ENCODE data around the gene NUP88.

NUP88 gene

GRCh38 chr17:5419959-5420653 lies 644 bp upstream of the NUP88 start, which contains the start of gene RPAIN:
Gene RPAIN, plus strand, starts transcription at chr17:5420182. Its CDS starts 29 bp downstream, at chr17:5420211.
- no peak within 1 kb of the TSS for H4K8ac ChIP-seq (ENCODE audit: low read depth, low read length)
- WGBS (ENCODE audit: extremely low coverage, insufficient coverage, low lambda C conversion rate) = no CpG with 5 or more reads among the region's 41 CpGs

GRCh38 chr17:5418858-5419355 lies 555 bp downstream of the NUP88 start:
- Histone ChIP-seq H2BK120ac (ENCODE audit: low read depth, low read length) (no peak overlapping the region), H3K23ac (ENCODE audit: low read length) (no peak overlapping the region), H2BK15ac (replicated peaks; ENCODE audit: low read depth) (no peak overlapping the region), H2BK5ac (ENCODE audit: low read length) (no peak overlapping the region), H3K79me1 (ENCODE audit: low read length) (peaks cover 6% of the 10 kb centered on the region), H3K4me1 (ENCODE audit: control insufficient read depth, low read depth, low read length) (no peaks in the 10 kb centered on the region), H3K36me3 (ENCODE audit: control insufficient read depth, insufficient read depth, low read length) (peaks cover 2% of the 10 kb centered on the region), H3K79me2 (ENCODE audit: control insufficient read depth, insufficient read depth, low read length) (peaks cover 44% of the 10 kb centered on the region), H2AK5ac (ENCODE audit: low read length) (no peak overlapping the region), H3K27me3 (ENCODE audit: insufficient read depth, low read length, poor library complexity) (no peaks in the 10 kb centered on the region), H3K18ac (ENCODE audit: low read length) (no peak overlapping the region), H3K56ac (ENCODE audit: low read length) (peak overlapping the region; percentile 99), H3K4ac (ENCODE audit: low read depth, low read length) (peak overlapping the region; percentile 78), H4K8ac (ENCODE audit: low read depth, low read length) (no peak overlapping the region), H3K27ac (ENCODE audit: low read depth, low read length) (peak overlapping the region; percentile 45), H3K4me3 (ENCODE audit: low read length) (peak overlapping the region; percentile 96), H3K4me2 (ENCODE audit: low read length) (peak overlapping the region; percentile 81), H4K5ac (ENCODE audit: low read length) (no peak overlapping the region), H3K9ac (ENCODE audit: low read length) (peak overlapping the region; percentile 95)
- WGBS (ENCODE audit: extremely low coverage, insufficient coverage, low lambda C conversion rate) = no CpG with 5 or more reads among the region's 26 CpGs
- DNase-seq = peak; percentile 54

More at GRCh38 chr17:5419959-5420653, 644 bp upstream of the NUP88 start, which contains the start of gene RPAIN:
- H3K27ac ChIP-seq (ENCODE audit: low read depth, low read length) = peak within 1 kb of the TSS; percentile 45
- H2BK120ac ChIP-seq (ENCODE audit: low read depth, low read length) = no peak within 1 kb of the TSS
- peak; percentile 95 for DNase-seq
- H3K23ac ChIP-seq (ENCODE audit: low read length) = peak within 1 kb of the TSS; percentile 91
- no peak within 1 kb of the TSS for H2AK5ac ChIP-seq (ENCODE audit: low read length)
- peak within 1 kb of the TSS; percentile 69 for H2BK5ac ChIP-seq (ENCODE audit: low read length)
- H3K9ac ChIP-seq (ENCODE audit: low read length) = peak within 1 kb of the TSS; percentile 95
- peak within 1 kb of the TSS; percentile 78 for H3K4ac ChIP-seq (ENCODE audit: low read depth, low read length)
- H3K36me3 ChIP-seq (ENCODE audit: control insufficient read depth, insufficient read depth, low read length) = peaks cover 2% of the 10 kb centered on the region
- no peaks in the 10 kb centered on the region for H3K4me1 ChIP-seq (ENCODE audit: control insufficient read depth, low read depth, low read length)
- peak within 1 kb of the TSS; percentile 96 for H3K4me3 ChIP-seq (ENCODE audit: low read length)
- no peaks in the 10 kb centered on the region for H3K27me3 ChIP-seq (ENCODE audit: insufficient read depth, low read length, poor library complexity)
- H2BK15ac ChIP-seq (replicated peaks; ENCODE audit: low read depth) = no peak within 1 kb of the TSS
- no peak within 1 kb of the TSS for H3K18ac ChIP-seq (ENCODE audit: low read length)
- H3K56ac ChIP-seq (ENCODE audit: low read length) = peak within 1 kb of the TSS; percentile 99
- H3K4me2 ChIP-seq (ENCODE audit: low read length) = peak within 1 kb of the TSS; percentile 97
- H3K79me1 ChIP-seq (ENCODE audit: low read length) = peaks cover 6% of the 10 kb centered on the region
- H4K5ac ChIP-seq (ENCODE audit: low read length) = no peak within 1 kb of the TSS
- peaks cover 44% of the 10 kb centered on the region for H3K79me2 ChIP-seq (ENCODE audit: control insufficient read depth, insufficient read depth, low read length)

GRCh38 chr17:5416901-5417300 lies 2.6 kb downstream of the NUP88 start:
- Histone ChIP-seq H3K27ac (ENCODE audit: low read depth, low read length) (no peak overlapping the region), H3K79me1 (ENCODE audit: low read length) (peaks cover 6% of the 10 kb centered on the region), H2BK5ac (ENCODE audit: low read length) (no peak overlapping the region), H3K18ac (ENCODE audit: low read length) (no peak overlapping the region), H3K79me2 (ENCODE audit: control insufficient read depth, insufficient read depth, low read length) (peaks cover 43% of the 10 kb centered on the region), H3K4me3 (ENCODE audit: low read length) (no peak overlapping the region), H3K23ac (ENCODE audit: low read length) (no peak overlapping the region), H3K4me1 (ENCODE audit: control insufficient read depth, low read depth, low read length) (no peaks in the 10 kb centered on the region), H3K4me2 (ENCODE audit: low read length) (no peak overlapping the region), H2AK5ac (ENCODE audit: low read length) (no peak overlapping the region), H4K5ac (ENCODE audit: low read length) (no peak overlapping the region), H2BK15ac (replicated peaks; ENCODE audit: low read depth) (no peak overlapping the region), H3K9ac (ENCODE audit: low read length) (no peak overlapping the region), H4K8ac (ENCODE audit: low read depth, low read length) (no peak overlapping the region), H3K27me3 (ENCODE audit: insufficient read depth, low read length, poor library complexity) (no peaks in the 10 kb centered on the region), H3K56ac (ENCODE audit: low read length) (no peak overlapping the region), H3K36me3 (ENCODE audit: control insufficient read depth, insufficient read depth, low read length) (peaks cover 2% of the 10 kb centered on the region), H3K4ac (ENCODE audit: low read depth, low read length) (no peak overlapping the region), H2BK120ac (ENCODE audit: low read depth, low read length) (no peak overlapping the region)
- no CpG with 5 or more reads among the region's 2 CpGs for WGBS (ENCODE audit: extremely low coverage, insufficient coverage, low lambda C conversion rate)
- DNase-seq = no peak

- H2BK120ac ChIP-seq (ENCODE audit: low read depth, low read length) = no peak overlapping the region
- H3K79me1 ChIP-seq (ENCODE audit: low read length) = peaks cover 6% of the 10 kb centered on the region
- H3K56ac ChIP-seq (ENCODE audit: low read length) = no peak overlapping the region
- no peak overlapping the region for H3K23ac ChIP-seq (ENCODE audit: low read length)
- DNase-seq = peak; percentile 44
- peaks cover 23% of the 10 kb centered on the region for H3K79me2 ChIP-seq (ENCODE audit: control insufficient read depth, insufficient read depth, low read length)
- H4K8ac ChIP-seq (ENCODE audit: low read depth, low read length) = no peak overlapping the region
- WGBS (ENCODE audit: extremely low coverage, insufficient coverage, low lambda C conversion rate) = no CpG with 5 or more reads among the region's 4 CpGs
- H3K9ac ChIP-seq (ENCODE audit: low read length) = no peak overlapping the region
- no peaks in the 10 kb centered on the region for H3K27me3 ChIP-seq (ENCODE audit: insufficient read depth, low read length, poor library complexity)
- no peak overlapping the region for H3K4me2 ChIP-seq (ENCODE audit: low read length)
- H3K27ac ChIP-seq (ENCODE audit: low read depth, low read length) = no peak overlapping the region
- no peak overlapping the region for H3K4ac ChIP-seq (ENCODE audit: low read depth, low read length)
- H3K4me3 ChIP-seq (ENCODE audit: low read length) = no peak overlapping the region
- H3K18ac ChIP-seq (ENCODE audit: low read length) = no peak overlapping the region
- H2AK5ac ChIP-seq (ENCODE audit: low read length) = no peak overlapping the region
- H2BK5ac ChIP-seq (ENCODE audit: low read length) = no peak overlapping the region
- H2BK15ac ChIP-seq (replicated peaks; ENCODE audit: low read depth) = no peak overlapping the region
- peaks cover 4% of the 10 kb centered on the region for H3K36me3 ChIP-seq (ENCODE audit: control insufficient read depth, insufficient read depth, low read length)
- H4K5ac ChIP-seq (ENCODE audit: low read length) = no peak overlapping the region
- H3K4me1 ChIP-seq (ENCODE audit: control insufficient read depth, low read depth, low read length) = no peaks in the 10 kb centered on the region
Measured at GRCh38 chr17:5413682-5414081, 5.8 kb downstream of the NUP88 start.

- Histone ChIP-seq H3K36me3 (ENCODE audit: control insufficient read depth, insufficient read depth, low read length) (peaks cover 19% of the 10 kb centered on the region), H4K8ac (ENCODE audit: low read depth, low read length) (no peak overlapping the region), H3K79me1 (ENCODE audit: low read length) (peaks cover 6% of the 10 kb centered on the region), H3K27ac (ENCODE audit: low read depth, low read length) (no peak overlapping the region), H3K23ac (ENCODE audit: low read length) (no peak overlapping the region), H3K4ac (ENCODE audit: low read depth, low read length) (no peak overlapping the region), H3K4me3 (ENCODE audit: low read length) (no peak overlapping the region), H3K79me2 (ENCODE audit: control insufficient read depth, insufficient read depth, low read length) (peaks cover 5% of the 10 kb centered on the region), H4K5ac (ENCODE audit: low read length) (no peak overlapping the region), H3K18ac (ENCODE audit: low read length) (no peak overlapping the region), H2AK5ac (ENCODE audit: low read length) (no peak overlapping the region), H3K56ac (ENCODE audit: low read length) (no peak overlapping the region), H3K4me1 (ENCODE audit: control insufficient read depth, low read depth, low read length) (no peaks in the 10 kb centered on the region), H2BK15ac (replicated peaks; ENCODE audit: low read depth) (no peak overlapping the region), H3K4me2 (ENCODE audit: low read length) (no peak overlapping the region), H2BK120ac (ENCODE audit: low read depth, low read length) (no peak overlapping the region), H2BK5ac (ENCODE audit: low read length) (no peak overlapping the region), H3K27me3 (ENCODE audit: insufficient read depth, low read length, poor library complexity) (no peaks in the 10 kb centered on the region), H3K9ac (ENCODE audit: low read length) (no peak overlapping the region)
- no CpG with 5 or more reads among the region's 7 CpGs for WGBS (ENCODE audit: extremely low coverage, insufficient coverage, low lambda C conversion rate)
- DNase-seq = no peak
Measured at GRCh38 chr17:5410594-5411272, 8.7 kb downstream of the NUP88 start.

All from mesendoderm (in vitro differentiated cells).